IMR-90 (cell line): ENCODE measurements around the gene KIAA1328. TPM values are rescaled to one million over a fixed set of nuclear protein-coding genes. Genes with fewer than 3 reads are reported as not detected.

Experiments used
- ATAC-seq: fragments of 200-7000 bp; cut with Tn5 transposase; 2 replicates; pipeline ENCODE4 v1.9.1; 2020; ENCODE audit warnings: low read depth, mild to moderate bottlenecking, moderate library complexity
- BruUV-seq: library from RNA; stranded (reverse); fragments of 400-500 nt; replicated peaks from 2 replicates; lab custom pipeline; 2021; lab: Mats Ljungman, UMichigan
- CTCF ChIA-PET: fragments of 300-600 bp; formaldehyde crosslinking; extraction: SDS; loops from one replicate; lab custom pipeline; 2021; ENCODE audit warnings: antibody characterized with exemption; lab: Yijun Ruan, JAX
- POLR2A ChIA-PET: fragments of 300-600 bp; sonication (Branson Sonifier 250); formaldehyde crosslinking; loops from one replicate; lab custom pipeline; 2022; ENCODE audit warnings: antibody characterized with exemption; ENCODE audit not compliant: unreplicated experiment; lab: Charles Lee
- DNase-seq: peaks from one replicate; pipeline ENCODE4 v3.0.0; 2013
- H2AFZ ChIP-seq: replicated peaks from 2 replicates; pipeline ENCODE3; 2013; ENCODE audit warnings: low read length, mild to moderate bottlenecking; ENCODE audit not compliant: poor library complexity
- H2AK5ac ChIP-seq: 2 replicates; pipeline ENCODE4 v1.6.1; 2013; ENCODE audit warnings: low read depth, low read length, inconsistent platforms
- H2AK9ac ChIP-seq: replicated peaks from 2 replicates; pipeline ENCODE3; 2013; ENCODE audit warnings: mild to moderate bottlenecking, low read depth, low read length, moderate library complexity; ENCODE audit not compliant: poor library complexity
- H2BK120ac ChIP-seq: 2 replicates; pipeline ENCODE4 v1.6.1; 2013; ENCODE audit warnings: low read depth, low read length, inconsistent platforms
- H2BK15ac ChIP-seq: 3 replicates; pipeline ENCODE4 v1.6.1; 2013; ENCODE audit warnings: low read depth, low read length, inconsistent platforms
- H2BK20ac ChIP-seq: 2 replicates; pipeline ENCODE4 v1.6.1; 2013; ENCODE audit warnings: low read depth, mild to moderate bottlenecking, inconsistent platforms, low read length, moderate library complexity
- H2BK5ac ChIP-seq: 2 replicates; pipeline ENCODE4 v1.6.1; 2013; ENCODE audit warnings: mild to moderate bottlenecking, low read depth, low read length, inconsistent platforms; ENCODE audit not compliant: poor library complexity, severe bottlenecking
- H3K14ac ChIP-seq: replicated peaks from 2 replicates; pipeline ENCODE4 v1.6.1; 2013; ENCODE audit warnings: low read depth, low read length, inconsistent platforms
- H3K18ac ChIP-seq: 2 replicates; pipeline ENCODE4 v1.6.1; 2013; ENCODE audit warnings: low read depth, low read length, control low read depth
- H3K23ac ChIP-seq: 2 replicates; pipeline ENCODE4 v1.6.1; 2013; ENCODE audit warnings: low read depth, low read length, inconsistent platforms
- H3K27ac ChIP-seq: 2 replicates; pipeline ENCODE4 v1.5.1; 2013; ENCODE audit warnings: mild to moderate bottlenecking, control low read depth, low read length; ENCODE audit not compliant: insufficient read depth
- H3K27me3 ChIP-seq: 2 replicates; pipeline ENCODE4 v1.6.1; 2013; ENCODE audit warnings: low read length; ENCODE audit not compliant: control insufficient read depth, insufficient read depth
- H3K36me3 ChIP-seq: 2 replicates; pipeline ENCODE4 v1.6.1; 2013; ENCODE audit warnings: low read length, mixed read lengths; ENCODE audit not compliant: control insufficient read depth, insufficient read depth
- H3K4ac ChIP-seq: 2 replicates; pipeline ENCODE4 v1.6.1; 2013; ENCODE audit warnings: low read depth, low read length, inconsistent platforms
- H3K4me1 ChIP-seq: 2 replicates; pipeline ENCODE4 v1.6.1; 2013; ENCODE audit warnings: low read length, mixed read lengths; ENCODE audit not compliant: control insufficient read depth, insufficient read depth
- H3K4me2 ChIP-seq: 2 replicates; pipeline ENCODE4 v1.6.1; 2013; ENCODE audit warnings: low read depth, mild to moderate bottlenecking, control low read depth, low read length, moderate library complexity
- H3K4me3 ChIP-seq: 2 replicates; pipeline ENCODE4 v1.5.1; 2013; ENCODE audit warnings: low read depth, mild to moderate bottlenecking, control low read depth, low read length, moderate library complexity; ENCODE audit not compliant: insufficient read depth
- H3K56ac ChIP-seq: 2 replicates; pipeline ENCODE4 v1.6.1; 2013; ENCODE audit warnings: low read length, inconsistent platforms; ENCODE audit not compliant: insufficient read depth; ENCODE audit errors: extremely low read depth
- H3K79me1 ChIP-seq, 2 experiments: 2 replicates each; pipeline ENCODE4 v1.6.1; 2013; ENCODE audit warnings: low read length in 2 of 2, inconsistent platforms in 1 of 2, low read depth in 1 of 2
- H3K9ac ChIP-seq: 2 replicates; pipeline ENCODE4 v1.6.1; 2013; ENCODE audit warnings: low read depth, low read length, control low read depth
- H3K9me1 ChIP-seq: 2 replicates; pipeline ENCODE4 v1.6.1; 2013; ENCODE audit warnings: low read length, inconsistent platforms; ENCODE audit not compliant: insufficient read depth
- H3K9me3 ChIP-seq: 2 replicates; pipeline ENCODE4 v1.6.1; 2013; ENCODE audit warnings: low read length; ENCODE audit not compliant: control insufficient read depth, insufficient read depth
- H4K20me1 ChIP-seq: 2 replicates; pipeline ENCODE4 v1.6.1; 2013; ENCODE audit warnings: low read length, inconsistent platforms; ENCODE audit not compliant: insufficient read depth
- H4K5ac ChIP-seq: 2 replicates; pipeline ENCODE4 v1.6.1; 2013; ENCODE audit warnings: mild to moderate bottlenecking, low read depth, low read length, control low read depth
- H4K8ac ChIP-seq, 2 experiments: 2 replicates each; pipeline ENCODE4 v1.6.1; 2013; ENCODE audit warnings: low read depth in 2 of 2, low read length in 2 of 2, control low read depth in 1 of 2, inconsistent platforms in 1 of 2
- H4K91ac ChIP-seq: 2 replicates; pipeline ENCODE4 v1.6.1; 2013; ENCODE audit warnings: low read depth, low read length, inconsistent platforms; ENCODE audit not compliant: insufficient read depth
- CEBPB ChIP-seq: IDR thresholded peaks from 2 replicates; pipeline ENCODE4 v1.6.1; 2012; ENCODE audit warnings: low read depth, low read length, improper control_type of control experiment
- CHD1 ChIP-seq: IDR thresholded peaks from 2 replicates; pipeline ENCODE4 v1.6.1; 2012; ENCODE audit warnings: low read depth, low read length, improper control_type of control experiment
- MAFK ChIP-seq: IDR thresholded peaks from 2 replicates; pipeline ENCODE4 v1.6.1; 2012; ENCODE audit warnings: low read depth, low read length, improper control_type of control experiment
- MAZ ChIP-seq: IDR thresholded peaks from 2 replicates; pipeline ENCODE4 v1.6.1; 2012; ENCODE audit warnings: low read depth, mild to moderate bottlenecking, low read length, improper control_type of control experiment, moderate library complexity, borderline replicate concordance
- MXI1 ChIP-seq: IDR thresholded peaks from 2 replicates; pipeline ENCODE4 v1.6.1; 2012; ENCODE audit warnings: low read depth, mild to moderate bottlenecking, low read length, moderate library complexity, borderline replicate concordance
- NFE2L2 ChIP-seq: fragments of 150-350 bp; IDR thresholded peaks from 2 replicates; pipeline ENCODE4 v1.6.1; 2016; ENCODE audit warnings: low read depth, mild to moderate bottlenecking, low read length
- POLR2A ChIP-seq: IDR thresholded peaks from 2 replicates; pipeline ENCODE4 v1.6.1; 2012; ENCODE audit warnings: mild to moderate bottlenecking, low read depth, low read length
- RAD21 ChIP-seq: IDR thresholded peaks from 2 replicates; pipeline ENCODE4 v1.6.1; 2012; ENCODE audit warnings: low read length, improper control_type of control experiment
- RFX5 ChIP-seq: IDR thresholded peaks from 2 replicates; pipeline ENCODE4 v1.8.0; 2012; ENCODE audit warnings: low read depth, mild to moderate bottlenecking, low read length, moderate library complexity
- SMC3 ChIP-seq: fragments of 150-350 bp; IDR thresholded peaks from 2 replicates; pipeline ENCODE4 v1.6.1; 2016; ENCODE audit warnings: low read depth, mild to moderate bottlenecking, antibody characterized with exemption, low read length, moderate library complexity
- WGBS, 2 experiments: methylation state at CpG; one replicate each; pipeline versions ENCODE4 v1.1.5 to v1.1.7; 2013; ENCODE audit warnings: missing lambda C conversion rate in 2 of 2; ENCODE audit not compliant: insufficient read length in 1 of 2; ENCODE audit errors: extremely low coverage in 2 of 2; 5-methylcytosine and 5-hydroxymethylcytosine counted together
- dilution Hi-C: fragments of 300-500 bp; cut with HindIII; formaldehyde crosslinking; loops from one replicate; pipeline ENCODE4 v1.14.3; 2018; ENCODE audit warnings: low sequenced_read_pairs; ENCODE audit not compliant: unreplicated experiment
- in situ Hi-C: fragments of 300-500 bp; cut with MboI; formaldehyde crosslinking; loops from 3 replicates; pipeline ENCODE4 v1.14.3; 2019; ENCODE audit warnings: low sequenced_read_pairs, inconsistent platforms, mixed read lengths
- intact Hi-C: fragments of 100-400 bp; cut with micrococcal nuclease; formaldehyde crosslinking; loops from 2 replicates; pipeline ENCODE4 v1.10.0; 2022
- polyA plus RNA-seq, 3 experiments: library from polyadenylated mRNA; depleted of rRNA; stranded (reverse); fragments of >200 nt; gene quantifications; 2 replicates each; pipeline ENCODE4 v1.2.3, GENCODE V29; 2012; ENCODE audit warnings: low replicate concordance in 1 of 3
- total RNA-seq: library from RNA; depleted of rRNA; stranded (reverse); fragments of >200 nt; gene quantifications from 2 replicates; pipeline ENCODE4 v1.2.3, GENCODE V29; 2012
- TF ChIP-seq, protein P1 (sequence below): fragments of 150-350 bp; IDR thresholded peaks from 2 replicates; pipeline ENCODE4 v1.6.1; 2017; ENCODE audit warnings: mild to moderate bottlenecking, antibody characterized with exemption, low read length, low read depth

KIAA1328 gene
- total and polyA plus RNA-seq, 2 of the 4 experiments (the other 2 are of a cell fraction), result 2.4 to 7.0 TPM

DNA sequence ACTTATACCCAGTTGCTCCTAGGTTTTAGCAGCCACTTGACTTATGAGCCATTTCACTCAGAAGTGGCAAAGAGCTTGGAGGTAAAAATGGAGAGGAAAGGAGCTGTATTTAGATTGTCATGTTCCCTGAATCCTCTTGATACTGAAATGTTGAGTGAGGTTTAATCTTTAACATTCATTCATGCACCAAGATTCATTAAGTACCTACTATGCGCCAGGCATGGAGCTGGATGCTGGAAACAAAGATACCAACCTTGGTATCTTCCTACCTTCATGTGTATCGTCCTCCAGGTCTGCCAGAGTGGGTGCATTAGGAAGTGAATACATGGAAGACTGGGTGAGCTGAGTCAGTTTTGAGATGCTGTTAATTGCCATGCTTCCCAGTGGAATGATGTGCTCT is 23.8 kb upstream of the KIAA1328 start:
- Histone ChIP-seq H2AFZ (no peak overlapping the region), H2BK20ac (no peak overlapping the region), H3K23ac (no peak overlapping the region), H4K91ac (no peak overlapping the region), H3K9me1 (peaks cover 9% of the 10 kb centered on the region), H3K79me1 (peaks cover 11 to 26% of the 10 kb centered on the region in 2 experiments), H3K4ac (no peak overlapping the region), H3K14ac (no peak overlapping the region), H3K4me3 (no peak overlapping the region), H2BK120ac (no peak overlapping the region), H3K4me2 (no peak overlapping the region), H4K5ac (no peak overlapping the region), H2AK5ac (no peak overlapping the region), H3K4me1 (peaks cover 3% of the 10 kb centered on the region), H2BK15ac (no peak overlapping the region), H3K9ac (no peak overlapping the region), H4K8ac (no peak overlapping the region), H3K56ac (no peak overlapping the region), H4K20me1 (peaks cover 2% of the 10 kb centered on the region; the same call in 1 of the 2 replicates), H3K18ac (no peak overlapping the region), H2BK5ac (no peak overlapping the region), H3K9me3 (no peaks in the 10 kb centered on the region), H2AK9ac (no peak overlapping the region), H3K36me3 (peaks cover 33% of the 10 kb centered on the region), H3K27me3 (no peaks in the 10 kb centered on the region), H3K27ac (no peak overlapping the region)
- in situ Hi-C loops (no loop called here), dilution Hi-C loops (no loop called here), intact Hi-C loops (loop anchor here (5.0 kb wide), 2 partner anchors 508 to 708 kb away; partner anchors contain the start of gene FHOD3)
- no peak for DNase-seq
- TF ChIP-seq RFX5 (no peak), MXI1 (no peak), CEBPB (no peak), POLR2A (no peak), CHD1 (no peak), MAFK (no peak), NFE2L2 (no peak), RAD21 (no peak), MAZ (no peak), SMC3 (no peak)
- TF ChIP-seq, protein P1, sequence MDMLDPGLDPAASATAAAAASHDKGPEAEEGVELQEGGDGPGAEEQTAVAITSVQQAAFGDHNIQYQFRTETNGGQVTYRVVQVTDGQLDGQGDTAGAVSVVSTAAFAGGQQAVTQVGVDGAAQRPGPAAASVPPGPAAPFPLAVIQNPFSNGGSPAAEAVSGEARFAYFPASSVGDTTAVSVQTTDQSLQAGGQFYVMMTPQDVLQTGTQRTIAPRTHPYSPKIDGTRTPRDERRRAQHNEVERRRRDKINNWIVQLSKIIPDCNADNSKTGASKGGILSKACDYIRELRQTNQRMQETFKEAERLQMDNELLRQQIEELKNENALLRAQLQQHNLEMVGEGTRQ, result no peak
- ATAC-seq, result no peak
- CTCF ChIA-PET, result no interaction called here
- POLR2A ChIA-PET, result no interaction called here
- no CpG with 5 or more reads among the region's 2 CpGs for WGBS, 2 experiments
- no TSS peak for BruUV-seq
